WTC11 (cell line): Measurements from ENCODE around the gene NHERF1. TPM values are rescaled to one million over a fixed set of nuclear protein-coding genes. Genes with fewer than 3 reads are reported as not detected.

ENCODE experiments used
- ATF6 ChIP-seq: sonication (generic); formaldehyde crosslinking; IDR thresholded peaks from 2 replicates; pipeline ENCODE4 v1.8.1; 2023; ENCODE audit warnings: mild to moderate bottlenecking, missing genetic modification reagents
- CTCF ChIP-seq: fragments of 200-600 bp; IDR thresholded peaks from 2 replicates; pipeline ENCODE4 v1.8.0; 2022; ENCODE audit warnings: antibody characterized with exemption
- IRF1 ChIP-seq: sonication (generic); formaldehyde crosslinking; IDR thresholded peaks from 2 replicates; pipeline ENCODE4 v1.8.0; 2023; ENCODE audit warnings: missing genetic modification reagents
- IRF2 ChIP-seq: sonication (generic); formaldehyde crosslinking; IDR thresholded peaks from 2 replicates; pipeline ENCODE4 v1.8.0; 2022; ENCODE audit warnings: low read depth, missing genetic modification reagents, borderline replicate concordance
- NFE2L1 ChIP-seq: sonication (generic); formaldehyde crosslinking; IDR thresholded peaks from 2 replicates; pipeline ENCODE4 v1.8.1; 2023; ENCODE audit warnings: missing genetic modification reagents
- NR2C2 ChIP-seq: sonication (generic); formaldehyde crosslinking; IDR thresholded peaks from 2 replicates; pipeline ENCODE4 v1.8.0; 2022; ENCODE audit warnings: mild to moderate bottlenecking, missing genetic modification reagents
- NR3C1 ChIP-seq: sonication (generic); formaldehyde crosslinking; conservative IDR thresholded peaks from 2 replicates; pipeline ENCODE4 v1.8.1; 2023; ENCODE audit warnings: low read depth, mild to moderate bottlenecking, missing genetic modification reagents
- PRDM15 ChIP-seq: sonication (generic); formaldehyde crosslinking; IDR thresholded peaks from 2 replicates; pipeline ENCODE4 v1.8.0; 2022; ENCODE audit warnings: missing genetic modification reagents
- RELA ChIP-seq: sonication (generic); formaldehyde crosslinking; IDR thresholded peaks from 2 replicates; pipeline ENCODE4 v1.8.1; 2022; ENCODE audit warnings: missing genetic modification reagents, mild to moderate bottlenecking, borderline replicate concordance
- SMAD3 ChIP-seq: sonication (generic); formaldehyde crosslinking; IDR thresholded peaks from 2 replicates; pipeline ENCODE4 v1.8.0; 2022; ENCODE audit warnings: missing genetic modification reagents, mild to moderate bottlenecking, borderline replicate concordance
- SOX15 ChIP-seq: fragments of 250-450 bp; sonication (Bioruptor Pico); IDR thresholded peaks from 2 replicates; pipeline ENCODE4 v1.9.0; 2021; ENCODE audit warnings: mild to moderate bottlenecking
- TCF7 ChIP-seq: sonication (generic); formaldehyde crosslinking; IDR thresholded peaks from 2 replicates; pipeline ENCODE4 v1.8.0; 2022; ENCODE audit warnings: mild to moderate bottlenecking, low read depth, missing genetic modification reagents, moderate library complexity
- TP53 ChIP-seq: sonication (generic); formaldehyde crosslinking; IDR thresholded peaks from 2 replicates; pipeline ENCODE4 v1.8.1; 2023; ENCODE audit warnings: mild to moderate bottlenecking, missing genetic modification reagents
- ZBTB43 ChIP-seq: sonication (generic); formaldehyde crosslinking; IDR thresholded peaks from 2 replicates; pipeline ENCODE4 v1.8.1; 2023; ENCODE audit warnings: mild to moderate bottlenecking, missing genetic modification reagents
- ZNF232 ChIP-seq: sonication (generic); formaldehyde crosslinking; IDR thresholded peaks from 2 replicates; pipeline ENCODE4 v1.8.0; 2022; ENCODE audit warnings: mild to moderate bottlenecking, missing genetic modification reagents
- ZNF396 ChIP-seq: fragments of 250-450 bp; sonication (Bioruptor Pico); IDR thresholded peaks from 2 replicates; pipeline ENCODE4 v1.8.0; 2021; ENCODE audit warnings: mild to moderate bottlenecking, moderate library complexity, borderline replicate concordance
- ZSCAN18 ChIP-seq: fragments of 250-450 bp; sonication (Bioruptor Pico); IDR thresholded peaks from 2 replicates; pipeline ENCODE4 v2.1.2; 2022; ENCODE audit warnings: mild to moderate bottlenecking, moderate library complexity
- total RNA-seq: library from RNA; stranded (reverse); gene quantifications from 3 replicates; pipeline ENCODE4 v1.2.3, GENCODE V29; 2021

The NHERF1 gene
- total RNA-seq, 1 experiment from 2014 or later, result 111 TPM

- TF ChIP-seq ZBTB43 (CRISPR knock-in tag) (no peak), ZNF396 (no peak), IRF2 (no peak), NFE2L1 (CRISPR knock-in tag) (no peak), PRDM15 (CRISPR knock-in tag) (no peak), NR2C2 (CRISPR knock-in tag) (no peak), TP53 (CRISPR knock-in tag) (no peak), CTCF (no peak), ZNF232 (CRISPR knock-in tag) (no peak), TCF7 (CRISPR knock-in tag) (no peak), ZSCAN18 (CRISPR knock-in tag) (no peak), SMAD3 (no peak), RELA (CRISPR knock-in tag) (no peak), ATF6 (no peak), NR3C1 (CRISPR knock-in tag) (no peak), SOX15 (CRISPR knock-in tag) (no peak), IRF1 (no peak)
Observed at GRCh38 chr17:74815067-74815466, 66.6 kb downstream of the NHERF1 start (continued).
